GM12874 (cell line): ENCODE data around the gene FCN1.

Experiments used
- TF ChIP-seq, protein P1 (sequence below): IDR thresholded peaks from 2 replicates; pipeline ENCODE4 v1.5.1; 2011; ENCODE audit warnings: low read depth, mild to moderate bottlenecking, control low read depth, low read length, moderate library complexity; ENCODE audit not compliant: insufficient read depth

The FCN1 gene

DNA sequence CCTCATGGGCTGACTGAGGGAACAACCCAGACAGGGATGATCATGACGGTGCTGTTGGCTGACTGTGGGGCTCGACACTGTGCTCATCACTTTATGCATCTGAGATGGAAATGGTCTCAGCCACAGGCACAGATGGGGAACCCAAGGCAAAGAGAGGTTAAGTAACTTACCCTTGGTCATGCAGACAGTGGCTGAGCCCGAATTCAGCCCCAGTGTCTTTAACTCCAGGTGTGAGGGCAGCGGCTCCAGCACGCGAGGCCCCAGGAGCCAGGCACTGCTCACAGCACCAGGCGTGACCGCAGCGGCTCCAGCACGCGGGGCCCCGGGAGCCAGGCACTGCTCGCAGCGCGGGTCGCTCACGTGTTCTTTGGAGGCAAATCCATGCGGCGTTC is 45.3 kb upstream of the FCN1 start:
- TF ChIP-seq, protein P1, sequence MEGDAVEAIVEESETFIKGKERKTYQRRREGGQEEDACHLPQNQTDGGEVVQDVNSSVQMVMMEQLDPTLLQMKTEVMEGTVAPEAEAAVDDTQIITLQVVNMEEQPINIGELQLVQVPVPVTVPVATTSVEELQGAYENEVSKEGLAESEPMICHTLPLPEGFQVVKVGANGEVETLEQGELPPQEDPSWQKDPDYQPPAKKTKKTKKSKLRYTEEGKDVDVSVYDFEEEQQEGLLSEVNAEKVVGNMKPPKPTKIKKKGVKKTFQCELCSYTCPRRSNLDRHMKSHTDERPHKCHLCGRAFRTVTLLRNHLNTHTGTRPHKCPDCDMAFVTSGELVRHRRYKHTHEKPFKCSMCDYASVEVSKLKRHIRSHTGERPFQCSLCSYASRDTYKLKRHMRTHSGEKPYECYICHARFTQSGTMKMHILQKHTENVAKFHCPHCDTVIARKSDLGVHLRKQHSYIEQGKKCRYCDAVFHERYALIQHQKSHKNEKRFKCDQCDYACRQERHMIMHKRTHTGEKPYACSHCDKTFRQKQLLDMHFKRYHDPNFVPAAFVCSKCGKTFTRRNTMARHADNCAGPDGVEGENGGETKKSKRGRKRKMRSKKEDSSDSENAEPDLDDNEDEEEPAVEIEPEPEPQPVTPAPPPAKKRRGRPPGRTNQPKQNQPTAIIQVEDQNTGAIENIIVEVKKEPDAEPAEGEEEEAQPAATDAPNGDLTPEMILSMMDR = no peak

DNA sequence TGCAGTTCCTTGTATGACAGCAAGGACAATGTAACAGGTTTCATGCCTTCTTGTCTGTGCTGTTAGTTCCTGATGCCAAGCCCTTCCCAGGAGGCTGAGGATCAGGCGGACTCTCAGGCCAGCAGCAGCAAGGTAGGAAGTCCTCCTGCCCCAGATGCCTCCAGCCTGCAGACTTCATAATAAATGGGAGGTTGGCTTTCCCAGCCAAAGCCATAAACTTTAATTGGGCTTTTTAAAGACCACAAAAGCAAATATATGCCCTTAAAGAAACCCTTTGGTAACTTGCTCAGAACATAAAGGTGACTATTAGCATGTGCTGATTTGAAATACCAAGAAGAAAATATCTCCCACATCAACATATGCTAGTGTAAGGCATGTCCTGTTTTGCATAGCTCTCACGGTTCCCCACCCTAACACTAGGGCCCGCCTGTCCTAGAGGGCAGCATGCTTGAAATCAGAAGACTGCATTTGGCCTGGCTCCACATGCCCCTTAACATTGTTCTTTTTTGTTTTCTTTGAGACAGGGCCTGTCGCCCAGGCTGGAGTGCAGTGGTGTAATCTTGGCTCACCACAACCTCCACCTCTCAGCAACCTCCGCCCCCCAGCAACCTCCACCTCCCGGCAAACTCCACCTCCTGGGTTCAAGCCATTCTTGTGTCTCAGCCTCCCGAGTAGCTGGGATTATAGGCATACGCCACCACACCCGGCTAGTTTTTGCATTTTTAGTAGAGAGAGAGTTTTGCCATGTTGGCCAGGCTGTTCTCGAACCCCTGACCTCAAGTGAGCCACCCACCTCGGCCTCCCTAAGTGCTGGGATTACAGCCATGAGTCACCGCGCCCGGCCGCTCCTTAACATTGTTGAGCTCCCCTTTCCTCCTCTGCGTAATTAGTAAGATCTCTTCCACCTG is 44.6 kb upstream of the FCN1 start:
- TF ChIP-seq, protein P1 = no peak

DNA sequence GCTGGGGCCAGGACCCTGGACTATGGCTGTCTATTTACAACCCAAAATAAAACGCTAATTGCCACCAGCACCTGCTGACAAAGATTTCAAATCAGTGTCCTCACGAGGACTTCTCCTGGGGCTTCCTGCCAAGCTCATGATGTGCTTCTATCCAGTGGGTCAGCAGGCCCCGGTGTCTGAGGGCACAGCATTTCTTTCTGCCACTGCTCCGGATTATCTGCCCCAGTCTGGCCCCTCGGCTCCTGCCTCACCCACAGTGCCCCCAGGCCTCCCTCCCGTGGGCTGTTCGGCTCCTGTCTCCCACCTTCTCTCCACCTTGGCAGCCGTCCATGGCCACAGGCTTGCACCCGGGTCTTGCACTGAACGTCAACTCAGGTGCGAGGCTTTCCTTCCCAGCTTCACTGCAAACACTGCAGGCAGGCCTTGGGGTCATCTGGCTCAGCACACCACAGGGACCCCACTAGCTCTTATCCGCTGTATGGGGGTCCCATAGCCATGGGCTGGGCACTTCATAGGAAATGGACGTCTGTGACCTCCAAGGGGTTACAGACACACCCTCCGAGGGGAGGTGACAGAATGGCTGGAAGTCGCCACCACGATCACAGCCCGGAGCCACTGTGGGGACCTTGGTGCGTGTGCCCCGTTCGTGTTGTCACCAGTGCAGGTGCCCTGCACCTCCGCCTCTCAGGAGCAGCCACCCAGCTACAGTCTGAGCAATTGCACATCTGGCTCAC is 43.8 kb upstream of the FCN1 start:
- TF ChIP-seq, protein P1 = no peak

DNA sequence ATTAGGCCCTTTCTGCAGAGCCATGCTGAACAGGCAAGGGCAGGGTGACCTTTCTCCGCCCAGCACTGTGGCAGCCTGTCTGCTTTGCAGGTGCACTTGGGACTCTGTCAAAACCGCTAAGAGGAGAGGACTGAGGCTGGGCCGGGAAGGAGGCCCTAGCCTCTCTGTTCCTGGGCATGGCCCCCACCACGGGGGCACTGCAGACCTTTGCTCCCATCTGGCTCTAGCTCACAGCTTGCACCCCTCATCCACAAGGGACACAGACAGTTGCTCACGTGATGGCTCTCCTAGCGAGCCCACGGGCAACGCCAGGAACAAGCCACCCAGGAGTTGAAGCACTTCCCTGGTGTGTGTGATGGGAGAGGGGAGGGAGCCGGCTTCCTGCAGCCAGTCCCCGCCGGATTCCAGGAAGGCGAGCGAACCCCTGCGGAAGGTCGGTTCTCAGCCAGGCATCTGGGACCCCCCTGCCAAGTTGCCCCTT is 43.0 kb upstream of the FCN1 start:
- TF ChIP-seq, protein P1 = no peak

DNA sequence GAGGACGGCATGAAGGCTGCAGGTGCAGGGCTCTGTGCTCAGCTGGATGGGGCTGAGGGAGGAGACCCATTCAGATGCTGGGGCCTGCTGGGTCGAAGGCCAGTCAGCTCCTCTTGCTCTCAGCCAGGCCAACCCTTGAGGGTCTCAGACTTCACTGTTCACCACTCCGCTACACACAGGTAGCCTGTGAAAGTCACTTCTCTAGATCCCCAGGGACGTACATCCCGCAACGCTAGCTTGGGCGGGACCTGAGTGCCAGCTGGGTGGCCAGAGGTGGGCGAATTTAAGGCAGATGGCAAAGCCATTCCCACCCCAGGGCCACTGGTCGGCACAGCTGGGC is 42.2 kb upstream of the FCN1 start:
- TF ChIP-seq, protein P1 = no peak

DNA sequence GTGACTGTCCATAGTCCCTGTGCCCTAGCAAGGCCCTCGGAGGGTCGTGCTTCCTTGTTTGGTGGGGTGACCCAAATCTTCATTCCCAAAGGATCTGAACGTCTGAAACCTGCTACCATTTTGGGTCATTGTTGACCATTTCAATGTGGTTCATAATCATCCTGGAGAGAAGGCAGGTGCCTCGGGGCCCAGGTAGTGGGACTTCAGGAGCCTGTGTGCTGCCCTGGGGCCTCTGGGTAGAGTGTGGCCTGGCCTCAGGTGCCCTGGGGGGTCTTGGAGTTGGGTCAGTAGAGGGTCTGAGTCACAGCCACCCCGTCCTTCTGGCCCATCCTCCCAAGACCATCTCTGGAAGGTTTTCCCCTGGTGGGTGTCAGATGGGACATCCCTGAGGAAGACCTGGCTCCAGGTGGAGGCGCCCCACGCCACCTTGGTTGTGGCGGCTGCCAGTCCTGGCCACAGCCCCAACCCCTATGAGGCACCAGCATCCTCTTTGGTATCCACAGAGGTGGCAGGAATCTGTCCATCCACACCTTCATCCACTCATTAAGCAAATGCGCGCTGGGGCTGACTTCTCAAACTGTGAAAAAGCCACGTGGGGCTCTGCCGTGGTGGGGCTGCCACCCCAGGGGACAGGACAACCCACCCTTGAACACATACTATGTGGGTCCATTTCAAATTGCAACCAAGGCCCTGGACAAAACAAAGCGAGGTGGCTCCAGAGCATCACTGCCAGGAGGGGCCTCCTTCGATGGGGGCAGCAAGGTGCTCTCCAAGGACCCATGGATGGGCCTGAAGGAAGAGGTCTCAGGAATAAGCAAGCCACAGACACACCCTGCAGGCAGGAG is 41.6 kb upstream of the FCN1 start:
- TF ChIP-seq, protein P1 = no peak

DNA sequence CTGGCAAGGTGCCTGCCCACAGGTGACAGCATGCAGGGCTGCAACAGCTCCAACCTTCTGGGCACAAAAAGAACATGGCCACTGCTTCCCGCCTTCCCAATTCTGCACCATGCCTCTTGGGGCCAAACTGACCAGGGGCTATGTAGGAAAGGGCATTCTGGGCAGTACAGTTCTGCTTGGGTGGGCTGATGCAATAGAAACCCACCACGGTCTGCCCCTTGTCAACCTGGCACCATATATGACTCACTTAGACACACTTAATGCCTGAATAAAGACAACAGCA is 40.2 kb upstream of the FCN1 start:
- TF ChIP-seq, protein P1 = no peak
